Measurements from ENCODE around the gene PLCL2.

DNA sequence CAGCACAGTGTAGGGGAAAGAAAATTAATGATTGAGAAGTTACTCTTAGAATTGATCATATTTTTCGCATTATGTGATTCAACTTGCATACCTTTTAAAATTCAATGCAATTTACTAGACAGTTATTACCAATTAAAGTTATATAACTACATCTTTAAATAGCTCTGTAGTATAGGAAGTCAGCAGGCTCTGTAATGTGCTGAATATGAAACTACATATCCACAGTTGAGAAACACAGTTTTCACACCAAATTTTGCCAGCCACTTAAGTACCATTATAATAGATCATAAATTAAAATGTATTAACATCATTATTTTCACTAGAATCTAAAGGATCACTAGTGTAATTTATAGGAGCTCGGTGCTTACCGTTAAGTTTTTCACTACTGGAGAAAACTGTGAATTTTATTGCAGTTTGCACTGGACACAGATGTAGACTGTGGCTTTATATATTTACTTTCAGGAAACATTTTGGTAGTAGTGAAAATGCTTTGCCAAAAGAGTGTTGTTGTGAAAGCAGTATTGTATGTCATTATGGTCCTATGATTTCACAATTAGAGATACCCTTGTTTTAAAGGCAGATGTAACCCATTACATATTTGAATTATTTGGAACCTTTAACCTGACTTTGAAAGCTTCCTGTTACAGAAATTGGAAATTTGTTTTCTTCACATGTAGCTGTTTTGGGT, 113.6 kb downstream of the PLCL2 start:
- TF ChIP-seq GATA3 (IDR thresholded peaks at IDR 0.05; ENCODE audit: borderline replicate concordance) (no peak), JUNB (IDR thresholded peaks at IDR 0.05) (no peak), KDM5A (IDR thresholded peaks at IDR 0.05) (no peak), PHF8 (IDR thresholded peaks at IDR 0.05; ENCODE audit: borderline replicate concordance, low read depth) (no peak), POLR2A (IDR thresholded peaks at IDR 0.05; ENCODE audit: low read length) (no peak), TP53 (CRISPR knock-in tag; IDR thresholded peaks at IDR 0.05) (no peak), EP300 (IDR thresholded peaks at IDR 0.05) (no peak), CHD2 (IDR thresholded peaks at IDR 0.05; ENCODE audit: low read length, partially characterized antibody) (no peak), HOXB5 (CRISPR knock-in tag; IDR thresholded peaks at IDR 0.05) (no peak), RFX5 (IDR thresholded peaks at IDR 0.05) (no peak), SMC3 (IDR thresholded peaks at IDR 0.05) (no peak)
- TF ChIP-seq, protein P1, sequence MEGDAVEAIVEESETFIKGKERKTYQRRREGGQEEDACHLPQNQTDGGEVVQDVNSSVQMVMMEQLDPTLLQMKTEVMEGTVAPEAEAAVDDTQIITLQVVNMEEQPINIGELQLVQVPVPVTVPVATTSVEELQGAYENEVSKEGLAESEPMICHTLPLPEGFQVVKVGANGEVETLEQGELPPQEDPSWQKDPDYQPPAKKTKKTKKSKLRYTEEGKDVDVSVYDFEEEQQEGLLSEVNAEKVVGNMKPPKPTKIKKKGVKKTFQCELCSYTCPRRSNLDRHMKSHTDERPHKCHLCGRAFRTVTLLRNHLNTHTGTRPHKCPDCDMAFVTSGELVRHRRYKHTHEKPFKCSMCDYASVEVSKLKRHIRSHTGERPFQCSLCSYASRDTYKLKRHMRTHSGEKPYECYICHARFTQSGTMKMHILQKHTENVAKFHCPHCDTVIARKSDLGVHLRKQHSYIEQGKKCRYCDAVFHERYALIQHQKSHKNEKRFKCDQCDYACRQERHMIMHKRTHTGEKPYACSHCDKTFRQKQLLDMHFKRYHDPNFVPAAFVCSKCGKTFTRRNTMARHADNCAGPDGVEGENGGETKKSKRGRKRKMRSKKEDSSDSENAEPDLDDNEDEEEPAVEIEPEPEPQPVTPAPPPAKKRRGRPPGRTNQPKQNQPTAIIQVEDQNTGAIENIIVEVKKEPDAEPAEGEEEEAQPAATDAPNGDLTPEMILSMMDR (IDR thresholded peaks at IDR 0.05), result no peak
- TF ChIP-seq, protein P2, sequence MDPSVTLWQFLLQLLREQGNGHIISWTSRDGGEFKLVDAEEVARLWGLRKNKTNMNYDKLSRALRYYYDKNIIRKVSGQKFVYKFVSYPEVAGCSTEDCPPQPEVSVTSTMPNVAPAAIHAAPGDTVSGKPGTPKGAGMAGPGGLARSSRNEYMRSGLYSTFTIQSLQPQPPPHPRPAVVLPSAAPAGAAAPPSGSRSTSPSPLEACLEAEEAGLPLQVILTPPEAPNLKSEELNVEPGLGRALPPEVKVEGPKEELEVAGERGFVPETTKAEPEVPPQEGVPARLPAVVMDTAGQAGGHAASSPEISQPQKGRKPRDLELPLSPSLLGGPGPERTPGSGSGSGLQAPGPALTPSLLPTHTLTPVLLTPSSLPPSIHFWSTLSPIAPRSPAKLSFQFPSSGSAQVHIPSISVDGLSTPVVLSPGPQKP (IDR thresholded peaks at IDR 0.05; ENCODE audit: low read depth, low read length), result no peak
- TF ChIP-seq, protein P3, sequence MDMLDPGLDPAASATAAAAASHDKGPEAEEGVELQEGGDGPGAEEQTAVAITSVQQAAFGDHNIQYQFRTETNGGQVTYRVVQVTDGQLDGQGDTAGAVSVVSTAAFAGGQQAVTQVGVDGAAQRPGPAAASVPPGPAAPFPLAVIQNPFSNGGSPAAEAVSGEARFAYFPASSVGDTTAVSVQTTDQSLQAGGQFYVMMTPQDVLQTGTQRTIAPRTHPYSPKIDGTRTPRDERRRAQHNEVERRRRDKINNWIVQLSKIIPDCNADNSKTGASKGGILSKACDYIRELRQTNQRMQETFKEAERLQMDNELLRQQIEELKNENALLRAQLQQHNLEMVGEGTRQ (IDR thresholded peaks at IDR 0.05), result no peak
